ENCODE results near the gene COX7A2L.

COX7A2L gene

GRCh38 chr2:42315844-42316470 lies 45.1 kb downstream of the COX7A2L start:
- DNase-seq = no peak

GRCh38 chr2:42314892-42315468 lies 46.0 kb downstream of the COX7A2L start:
- DNase-seq = no peak

- DNase-seq = no peak
Measured at GRCh38 chr2:42312106-42312505, 48.9 kb downstream of the COX7A2L start.

- no peak for DNase-seq
Measured at GRCh38 chr2:42310007-42310515, 51.0 kb downstream of the COX7A2L start.

- no peak for DNase-seq
Measured at GRCh38 chr2:42309366-42309765, 51.7 kb downstream of the COX7A2L start.

GRCh38 chr2:42307180-42307579 lies 53.8 kb downstream of the COX7A2L start:
- no peak for DNase-seq

- no peak for DNase-seq
Measured at GRCh38 chr2:42304059-42304713, 56.8 kb downstream of the COX7A2L start.

- DNase-seq = no peak
Measured at GRCh38 chr2:42303252-42303651, 57.8 kb downstream of the COX7A2L start.

- DNase-seq = no peak
Measured at GRCh38 chr2:42300527-42300926, 60.5 kb downstream of the COX7A2L start.

Measured in right hindlimb (tissue), 1 donor.